B cell (primary cell): ENCODE results near the gene SALL4. TPM values are rescaled to one million over a fixed set of nuclear protein-coding genes. Genes with fewer than 3 reads are reported as not detected.

Source experiments
- ATAC-seq: fragments of 200-7000 bp; cut with Tn5 transposase; one replicate; pipeline ENCODE4 v1.10.0; 2021; ENCODE audit warnings: low read depth, mild to moderate bottlenecking, moderate number of reproducible peaks, moderate library complexity
- CTCF ChIA-PET: fragments of 350-600 bp; sonication (Branson Sonifier 250); formaldehyde crosslinking; loops from one replicate; lab custom pipeline; 2021; ENCODE audit warnings: antibody characterized with exemption, inconsistent platforms; lab: Charles Lee
- POLR2A ChIA-PET: fragments of 350-600 bp; sonication (Branson Sonifier 250); formaldehyde crosslinking; loops from one replicate; lab custom pipeline; 2021; ENCODE audit warnings: antibody characterized with exemption; lab: Charles Lee
- DNase-seq: peaks from one replicate; pipeline ENCODE4 v3.0.0; 2013
- H2AFZ ChIP-seq: 2 replicates; pipeline ENCODE4 v1.6.1; 2012; ENCODE audit warnings: mild to moderate bottlenecking, low read depth, low read length; ENCODE audit not compliant: insufficient read depth, poor library complexity, severe bottlenecking
- H3K27ac ChIP-seq, 2 donors: 1 replicate in 1 of 2; 2 replicates in 1 of 2; pipeline ENCODE4 v1.5.1; 2012 to 2013; ENCODE audit warnings: low read length in 2 of 2, mild to moderate bottlenecking in 2 of 2, moderate library complexity in 1 of 2
- H3K27me3 ChIP-seq, 4 experiments: fragments of 200-600 bp in 1 of 4; sonication (generic) in 1 of 4; replicated peaks in 1 of 4; 1 replicate in 2 of 4; 2 replicates in 2 of 4; pipeline versions ENCODE4 v1.6.1 to v1.7.0; 2013 to 2016; ENCODE audit warnings: low read length in 3 of 4, mild to moderate bottlenecking in 2 of 4, mixed read lengths in 1 of 4, moderate library complexity in 1 of 4; ENCODE audit not compliant: insufficient read depth in 4 of 4, control insufficient read depth in 3 of 4; ENCODE audit errors: control extremely low read depth in 1 of 4
- H3K36me3 ChIP-seq, 2 experiments: replicated peaks in 1 of 2; 1 replicate in 1 of 2; 2 replicates in 1 of 2; pipeline versions ENCODE4 v1.6.1 to v1.7.1; 2013; ENCODE audit warnings: low read length in 1 of 2; ENCODE audit not compliant: insufficient read depth in 2 of 2, control insufficient read depth in 1 of 2; ENCODE audit errors: control extremely low read depth in 1 of 2, extremely low read depth in 1 of 2
- H3K4me1 ChIP-seq, 2 donors: fragments of 200-600 bp in 1 of 2; sonication (generic) in 1 of 2; 1 replicate in 1 of 2; 2 replicates in 1 of 2; pipeline versions ENCODE4 v1.5.1 to v1.6.1; 2013 to 2017; ENCODE audit warnings: low read length in 2 of 2; ENCODE audit not compliant: control insufficient read depth in 2 of 2, insufficient read depth in 2 of 2
- H3K4me2 ChIP-seq: replicated peaks from 2 replicates; pipeline ENCODE3; 2012; ENCODE audit warnings: mild to moderate bottlenecking, low read depth, low read length; ENCODE audit not compliant: poor library complexity, severe bottlenecking
- H3K4me3 ChIP-seq, 5 experiments: fragments of 200-600 bp in 1 of 5; sonication (generic) in 1 of 5; 1 replicate in 3 of 5; 2 replicates in 2 of 5; pipeline versions ENCODE4 v1.5.1 to v1.7.0; 2011 to 2016; ENCODE audit warnings: low read length in 4 of 5, mild to moderate bottlenecking in 4 of 5, low read depth in 2 of 5, control low read depth in 1 of 5, moderate library complexity in 1 of 5; ENCODE audit not compliant: insufficient read depth in 1 of 5; ENCODE audit errors: control extremely low read depth in 1 of 5, extremely low read depth in 1 of 5
- H3K79me2 ChIP-seq: fragments of 200-600 bp; sonication (generic); one replicate; pipeline ENCODE4 v1.6.0; 2016; ENCODE audit warnings: low read length; ENCODE audit not compliant: control insufficient read depth, insufficient read depth
- H3K9ac ChIP-seq: fragments of 200-600 bp; sonication (generic); 2 replicates; pipeline ENCODE4 v1.6.1; 2017; ENCODE audit warnings: mild to moderate bottlenecking, low read length, moderate library complexity
- H3K9me3 ChIP-seq, 3 donors: one replicate each; pipeline versions ENCODE4 v1.6.1 to v1.7.1; 2013; ENCODE audit warnings: low read length in 2 of 3; ENCODE audit not compliant: control insufficient read depth in 2 of 3, insufficient read depth in 1 of 3; ENCODE audit errors: control extremely low read depth in 1 of 3
- H4K20me1 ChIP-seq: 2 replicates; pipeline ENCODE4 v1.6.0; 2012; ENCODE audit warnings: mild to moderate bottlenecking, low read length; ENCODE audit not compliant: insufficient read depth, control insufficient read depth, poor library complexity, severe bottlenecking
- H3K27ac Mint-ChIP-seq: one replicate; pipeline ENCODE4 v1.8.0; 2021; ENCODE audit warnings: mixed read lengths
- H3K27me3 Mint-ChIP-seq: one replicate; pipeline ENCODE4 v1.8.0; 2021; ENCODE audit warnings: mixed read lengths
- H3K4me1 Mint-ChIP-seq: one replicate; pipeline ENCODE4 v1.8.0; 2021; ENCODE audit warnings: mixed read lengths
- H3K4me3 Mint-ChIP-seq: one replicate; pipeline ENCODE4 v1.8.0; 2021; ENCODE audit warnings: mixed read lengths
- H3K9me3 Mint-ChIP-seq: one replicate; pipeline ENCODE4 v1.8.0; 2022; ENCODE audit warnings: mixed read lengths; ENCODE audit not compliant: insufficient read depth
- CTCF ChIP-seq: fragments of 200-600 bp; IDR thresholded peaks from one replicate; pipeline ENCODE4 v1.8.0; 2022; ENCODE audit warnings: antibody characterized with exemption, mild to moderate bottlenecking
- EZH2 ChIP-seq: IDR thresholded peaks from 2 replicates; pipeline ENCODE4 v1.6.1; 2012; ENCODE audit warnings: borderline replicate concordance, low read depth, mild to moderate bottlenecking, moderate library complexity, low read length; ENCODE audit not compliant: insufficient read depth, poor library complexity, severe bottlenecking
- WGBS: methylation state at CpG from one replicate; pipeline ENCODE4 v1.1.5; 2013; ENCODE audit warnings: missing lambda C conversion rate; ENCODE audit not compliant: insufficient coverage; 5-methylcytosine and 5-hydroxymethylcytosine counted together
- intact Hi-C: fragments of 100-400 bp; cut with micrococcal nuclease; formaldehyde crosslinking; loops from one replicate; pipeline ENCODE4 v1.10.0; 2022
- polyA plus RNA-seq: library from polyadenylated mRNA; depleted of rRNA; stranded (reverse); fragments of >200 nt; gene quantifications from 2 replicates; pipeline ENCODE4 v1.2.3, GENCODE V29; 2012
- total RNA-seq, 2 donors: library from RNA; stranded (reverse); fragments of 120-200 nt in 1 of 2; gene quantifications; 1 replicate in 1 of 2; 2 replicates in 1 of 2; pipeline versions ENCODE4 v1.2.3 to v1.2.4, GENCODE V29; 2013 to 2022

SALL4 gene
- total and polyA plus RNA-seq, 2 donors (not counting 1 experiment from before 2014, with no cell fraction given): 0.21 TPM; not detected in 1

DNA sequence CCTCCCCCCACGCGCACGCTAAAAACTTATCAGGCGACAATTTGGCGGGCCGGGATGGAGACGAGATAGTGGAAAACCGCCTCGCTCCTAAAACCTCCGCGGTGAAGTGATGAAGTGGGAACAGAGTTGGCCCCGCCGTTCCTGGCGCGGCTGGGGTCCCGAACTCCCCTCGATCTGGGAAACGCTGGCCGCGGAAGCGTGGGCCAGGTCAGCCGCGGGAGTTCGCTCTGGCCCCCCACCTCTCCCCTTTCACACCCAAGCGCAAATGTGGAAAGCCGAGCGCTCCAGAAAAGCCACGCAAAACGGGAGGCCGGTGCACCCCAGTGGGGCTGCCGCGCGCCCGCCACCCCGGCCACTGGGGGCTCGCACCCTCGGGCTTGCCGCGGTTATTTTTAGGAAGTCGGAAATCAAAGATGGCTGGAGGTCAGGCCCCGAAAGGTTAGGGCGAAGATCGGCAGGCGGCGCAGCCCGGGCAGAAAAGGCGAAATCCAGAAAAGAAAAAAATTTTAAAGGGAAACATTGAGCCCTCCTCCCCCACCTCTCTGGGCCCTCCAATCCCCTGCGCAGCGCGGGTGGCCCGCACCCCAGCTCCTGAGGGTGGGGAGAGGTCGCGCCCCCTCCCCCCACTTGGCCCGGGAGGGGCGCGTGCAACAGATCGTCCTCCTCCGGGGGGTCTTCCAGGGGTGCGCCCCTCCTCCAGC lies 1.0 kb downstream of the SALL4 start:
- peak overlapping the region in 1 of 5 experiments; percentile 32 for H3K4me3 ChIP-seq
- peak overlapping the region; percentile 38 for H2AFZ ChIP-seq
- H3K36me3 ChIP-seq: no peaks in the 10 kb centered on the region
- H3K79me2 ChIP-seq: no peaks in the 10 kb centered on the region
- no peak overlapping the region for H3K9ac ChIP-seq
- no peak for ATAC-seq
- DNase-seq: no peak
- H3K9me3 Mint-ChIP-seq: no peaks in the 10 kb centered on the region
- ChIA-PET POLR2A (no interaction called here), CTCF (no interaction called here)
- no peak overlapping the region for H3K27ac Mint-ChIP-seq
- WGBS: 2% methylated on average over 42 of the region's 59 CpGs
- TF ChIP-seq EZH2: no peak
- no peak for TF ChIP-seq CTCF
- intact Hi-C loops: no loop called here
- peaks cover 0 to 39% (median 20%) of the 10 kb centered on the region in 4 experiments for H3K27me3 ChIP-seq
- H3K4me2 ChIP-seq: peak overlapping the region; percentile 54
- peaks cover 13 to 17% of the 10 kb centered on the region in 2 donors for H3K4me1 ChIP-seq
- H3K27me3 Mint-ChIP-seq: peaks cover 66% of the 10 kb centered on the region
- H3K27ac ChIP-seq: no peak overlapping the region
- H3K4me3 Mint-ChIP-seq: peak overlapping the region; percentile 61
- H3K4me1 Mint-ChIP-seq: peaks cover 12% of the 10 kb centered on the region
- no peaks in the 10 kb centered on the region for H4K20me1 ChIP-seq
- H3K9me3 ChIP-seq: no peaks in the 10 kb centered on the region

- ATAC-seq (no peak), DNase-seq (no peak)
- no peak for TF ChIP-seq EZH2
- H3K36me3 ChIP-seq: no peaks in the 10 kb centered on the region
- Mint-ChIP-seq H3K27me3 (peaks cover 64% of the 10 kb centered on the region), H3K4me1 (peaks cover 12% of the 10 kb centered on the region), H3K4me3 (peak overlapping the region; percentile 61), H3K27ac (no peak overlapping the region), H3K9me3 (no peaks in the 10 kb centered on the region)
- ChIA-PET CTCF (no interaction called here), POLR2A (no interaction called here)
- H3K9ac ChIP-seq: no peak overlapping the region
- no peaks in the 10 kb centered on the region for H3K79me2 ChIP-seq
- H3K4me3 ChIP-seq: peak overlapping the region in 1 of 5 experiments; percentile 32
- 1% methylated on average over 18 of the region's 18 CpGs for WGBS
- intact Hi-C loops: no loop called here
- peaks cover 0 to 37% (median 20%) of the 10 kb centered on the region in 4 experiments for H3K27me3 ChIP-seq
- H3K27ac ChIP-seq: no peak overlapping the region
- H3K4me2 ChIP-seq: peak overlapping the region; percentile 54
- no peaks in the 10 kb centered on the region for H4K20me1 ChIP-seq
- H3K4me1 ChIP-seq: peaks cover 13 to 17% of the 10 kb centered on the region in 2 donors
- no peaks in the 10 kb centered on the region for H3K9me3 ChIP-seq
- H2AFZ ChIP-seq: peak overlapping the region; percentile 38
Measured at GRCh38 chr20:51800872-51801121, 1.5 kb downstream of the SALL4 start.
